NCI-H2029 (cell line): ENCODE results near the gene SERPINA4.

Source experiments
- DNase-seq: peaks from one replicate; lab custom pipeline; 2025; lab: John Stamatoyannopoulos, UW

Gene SERPINA4

DNA sequence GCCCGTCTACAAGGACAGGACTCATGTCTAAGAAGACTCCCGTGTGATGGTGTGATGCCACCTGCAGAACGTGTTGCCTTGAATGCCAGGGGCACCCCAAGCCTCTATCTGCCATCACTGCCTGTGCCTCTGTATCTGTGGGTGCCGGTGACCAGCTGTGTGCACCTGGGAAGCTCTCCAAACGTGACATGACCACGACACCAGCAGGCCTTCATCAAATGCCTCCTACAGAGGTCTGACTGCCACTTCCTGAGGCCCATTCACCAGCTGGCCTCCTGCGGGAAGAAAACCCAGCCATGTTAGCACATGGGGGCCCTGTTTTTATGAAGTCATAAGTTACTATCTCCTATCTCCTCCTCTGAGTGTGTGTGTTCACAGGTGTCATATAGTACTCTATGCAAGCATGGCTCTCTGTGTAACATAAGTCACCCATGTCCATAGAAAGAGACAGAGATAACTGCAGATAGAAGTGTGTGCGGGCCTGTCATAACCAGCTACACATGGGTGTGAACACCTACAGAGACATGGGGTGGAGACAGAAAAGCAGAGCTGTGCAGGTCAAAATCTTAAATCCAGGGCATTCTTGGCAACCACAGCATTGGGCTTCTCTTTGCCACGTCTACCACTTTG is 18.3 kb upstream of the SERPINA4 start:
- DNase-seq, result no peak

DNA sequence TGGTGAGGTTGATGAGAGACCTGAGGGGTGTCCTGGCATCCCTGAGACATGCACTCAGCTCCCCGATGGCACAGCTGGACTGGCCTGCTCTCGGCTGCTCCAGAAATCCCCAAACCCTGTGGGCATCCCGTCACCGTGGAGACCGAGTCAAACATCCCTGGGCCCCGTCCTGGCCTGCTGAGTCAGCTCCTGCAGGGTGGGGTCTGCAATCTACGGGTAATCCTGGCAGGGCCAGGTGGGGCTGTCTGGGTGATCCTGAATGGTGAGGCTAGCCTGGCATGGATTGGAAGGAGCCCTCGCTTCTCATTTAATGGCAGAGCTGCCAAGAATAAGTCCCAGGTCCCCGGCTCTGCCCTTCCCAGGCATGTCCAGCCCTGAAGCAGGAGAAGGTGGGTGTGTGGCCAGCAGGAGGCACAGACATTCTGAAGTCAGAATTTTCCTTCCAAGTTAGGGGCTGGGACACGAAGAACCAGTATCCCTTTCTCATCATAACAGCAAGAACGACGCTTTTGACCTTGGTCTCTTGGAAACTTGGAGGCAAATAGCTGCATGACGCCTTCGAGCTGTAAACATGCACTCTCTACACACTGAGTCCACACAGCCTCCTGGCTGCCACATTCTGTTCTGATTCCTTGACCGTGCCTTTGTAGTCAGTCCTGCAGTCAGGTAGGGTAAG is 17.7 kb upstream of the SERPINA4 start:
- DNase-seq, result no peak

DNA sequence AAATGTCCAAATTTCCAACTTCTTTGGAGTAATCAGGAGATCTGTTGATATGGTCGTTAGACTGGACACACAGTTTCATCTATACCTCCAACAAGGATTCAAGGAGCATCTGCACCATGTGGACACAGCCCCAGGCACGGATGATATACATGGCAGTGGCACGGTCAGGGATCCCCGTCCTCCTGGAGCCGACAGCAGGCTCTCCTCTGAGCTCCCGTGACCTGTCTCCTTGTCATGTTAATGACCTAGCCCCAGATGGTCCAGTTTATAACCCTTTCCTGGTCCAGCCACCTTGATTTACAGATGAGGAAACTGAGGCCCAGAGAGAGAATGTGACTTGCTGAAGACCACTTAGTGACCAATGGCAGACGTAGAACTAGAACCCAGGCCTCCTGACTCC is 16.5 kb upstream of the SERPINA4 start:
- DNase-seq, result no peak

DNA sequence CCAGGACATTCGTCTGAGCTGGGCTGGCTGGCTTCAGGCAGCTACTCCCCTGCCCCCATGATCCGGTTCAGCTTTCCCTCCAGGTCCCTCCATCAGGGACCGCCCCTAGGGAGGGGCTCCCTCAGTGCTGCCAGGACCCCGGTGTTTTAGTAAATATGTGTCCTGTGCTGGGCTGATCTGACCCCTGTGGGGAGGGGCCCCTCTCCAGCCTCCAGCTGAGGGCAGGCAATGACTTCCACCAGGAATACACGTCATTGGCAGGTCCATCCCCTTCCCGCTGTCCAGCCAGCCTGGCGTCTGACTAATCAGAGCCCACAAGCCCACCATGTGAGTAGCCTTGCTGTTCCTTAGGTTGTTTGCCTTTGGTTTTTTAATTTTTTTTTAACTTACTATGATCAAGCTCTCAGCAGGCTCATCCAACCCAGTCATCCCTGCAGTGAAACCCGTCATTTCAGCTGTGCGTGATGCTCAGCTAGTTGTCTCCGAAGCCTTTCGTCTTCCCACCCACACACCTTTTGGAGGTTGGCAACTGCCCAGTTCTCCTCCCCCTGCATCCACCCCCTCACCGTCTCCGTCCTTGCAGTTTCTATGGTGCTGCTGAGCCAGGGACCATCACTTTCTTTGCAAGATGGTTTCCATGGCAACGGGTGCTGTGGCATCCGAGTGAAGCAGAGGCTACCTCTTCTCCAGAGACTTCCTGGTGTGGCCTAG is 16.0 kb upstream of the SERPINA4 start:
- DNase-seq, result no peak

DNA sequence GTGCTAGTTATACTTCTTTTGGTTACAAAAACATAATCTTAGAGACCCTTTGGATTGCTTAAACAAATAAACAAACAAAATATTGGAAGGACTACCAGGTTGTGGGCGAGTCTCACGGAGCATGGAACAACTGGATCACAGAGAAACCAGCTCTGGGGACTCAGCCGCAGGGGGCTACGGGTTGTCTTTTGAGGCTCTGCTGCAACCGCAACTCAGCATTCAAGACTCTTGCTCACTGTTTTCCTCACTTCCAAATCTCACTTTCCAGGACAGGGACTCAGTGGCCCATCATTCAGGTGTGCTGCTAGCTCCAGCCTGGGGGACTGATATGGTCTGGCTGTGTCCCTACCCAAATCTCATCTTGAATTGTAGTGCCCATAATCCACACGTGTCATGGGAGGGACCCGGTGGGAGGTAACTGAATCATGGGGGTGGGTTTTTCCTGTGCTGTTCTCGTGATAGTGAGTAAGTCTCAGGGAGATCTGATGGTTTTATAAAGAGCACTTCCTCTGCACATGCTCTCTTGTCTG is 14.0 kb upstream of the SERPINA4 start:
- DNase-seq, result no peak

DNA sequence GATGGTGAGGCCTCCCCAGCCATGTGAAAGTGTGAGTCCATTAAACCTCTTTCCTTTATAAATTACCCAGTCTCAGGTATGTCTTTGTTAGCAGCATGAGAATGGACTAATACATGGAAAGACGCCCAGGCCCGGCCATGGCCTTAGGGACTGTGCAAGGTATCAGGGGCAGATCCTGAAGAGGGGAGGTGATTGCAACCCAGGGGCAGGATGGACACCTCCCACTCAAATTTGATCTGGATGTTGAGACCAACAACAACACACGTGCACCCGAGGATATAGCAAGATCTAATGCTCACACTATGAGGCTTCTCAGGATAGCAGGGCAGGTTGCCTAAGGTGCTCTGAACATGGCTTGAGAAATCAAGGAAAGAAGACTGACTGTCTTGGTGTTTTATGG is 13.5 kb upstream of the SERPINA4 start:
- DNase-seq, result no peak

DNA sequence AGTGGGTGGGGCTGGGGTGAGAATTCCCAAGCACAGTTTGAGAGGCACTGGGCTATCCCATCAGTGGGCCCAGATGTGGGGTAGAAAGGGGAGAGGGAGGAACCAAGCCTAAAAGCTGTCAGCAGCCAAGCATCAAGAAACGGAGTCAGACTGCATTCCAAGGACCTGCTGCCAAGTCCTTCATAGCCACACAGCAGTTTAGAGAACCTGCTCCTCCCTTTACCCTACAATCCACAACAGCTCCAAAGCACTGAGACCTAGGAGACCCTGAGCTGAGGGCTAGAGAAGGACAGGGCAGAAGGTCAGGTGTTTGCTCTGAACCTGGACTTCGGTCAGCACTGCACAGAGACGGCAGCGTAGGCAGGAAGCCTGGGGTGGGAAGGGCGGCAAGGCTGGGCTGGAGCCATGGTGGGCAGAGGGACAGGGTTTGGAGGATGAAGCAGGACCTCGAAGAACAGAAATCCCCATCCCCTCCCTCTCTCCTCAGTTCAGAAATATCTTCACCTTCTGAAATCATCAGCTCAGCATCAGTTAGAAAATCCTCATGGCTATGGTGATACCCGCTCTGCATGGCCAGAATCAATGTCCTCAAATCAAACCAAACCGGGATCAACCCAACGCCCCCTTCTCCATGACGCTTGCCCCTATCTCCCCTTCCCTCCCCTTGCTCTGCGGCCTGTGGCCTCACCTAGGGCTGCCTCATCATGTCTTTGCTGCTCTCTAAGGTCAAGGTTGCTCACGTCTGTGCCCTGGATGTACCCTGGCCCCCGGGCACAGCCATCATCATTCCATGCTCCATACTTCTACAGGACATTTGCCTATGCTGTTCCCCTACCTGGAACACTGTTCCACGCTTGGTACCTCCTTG is 12.9 kb upstream of the SERPINA4 start:
- DNase-seq, result no peak

DNA sequence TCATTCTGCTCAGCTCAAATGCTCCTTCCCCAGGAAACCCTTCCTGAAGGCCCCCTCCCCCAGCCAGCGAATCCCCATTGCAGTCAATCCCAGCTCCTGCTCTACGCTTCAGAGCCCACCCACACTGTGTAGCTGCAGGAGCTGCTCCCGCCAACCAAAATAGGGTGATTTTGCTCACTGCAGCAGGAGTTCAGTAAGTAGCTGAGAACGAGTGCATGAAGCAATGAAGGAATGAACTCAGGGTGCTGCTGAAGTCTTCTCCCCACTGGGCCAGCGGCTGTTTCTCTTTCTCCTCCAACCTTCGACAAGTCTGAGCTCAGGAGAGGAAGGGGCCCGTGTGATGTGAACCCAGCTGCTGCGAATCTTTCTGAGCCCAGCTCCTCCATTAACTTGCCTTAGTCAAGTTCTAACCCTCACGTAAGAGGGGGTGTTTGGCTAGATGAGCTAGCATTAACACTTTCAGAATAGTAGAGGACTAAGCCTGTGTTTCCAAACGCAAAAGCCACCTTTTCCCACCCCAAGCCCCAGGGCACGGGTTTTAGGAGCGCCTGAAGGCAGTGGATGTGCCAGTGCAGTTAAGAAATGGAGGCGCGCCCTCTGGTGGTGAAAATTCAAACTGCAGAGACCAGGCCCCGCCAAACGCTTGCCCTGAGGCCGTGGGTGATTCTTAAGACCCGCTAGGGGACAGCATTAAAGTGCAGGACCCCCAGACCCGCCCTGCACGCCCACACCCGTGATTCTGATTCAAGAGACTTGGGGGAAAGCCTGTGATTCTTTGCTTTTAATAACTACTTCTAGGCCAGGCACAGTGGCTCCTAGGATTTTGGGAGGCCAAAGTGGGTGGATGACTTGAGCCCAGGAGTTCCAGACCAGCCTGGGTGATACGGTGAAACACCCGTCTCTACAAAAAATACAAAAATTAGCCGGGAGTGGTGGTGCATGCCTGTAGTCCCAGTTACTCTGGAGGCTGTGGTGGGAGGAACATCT is 11.9 kb upstream of the SERPINA4 start:
- DNase-seq, result no peak

DNA sequence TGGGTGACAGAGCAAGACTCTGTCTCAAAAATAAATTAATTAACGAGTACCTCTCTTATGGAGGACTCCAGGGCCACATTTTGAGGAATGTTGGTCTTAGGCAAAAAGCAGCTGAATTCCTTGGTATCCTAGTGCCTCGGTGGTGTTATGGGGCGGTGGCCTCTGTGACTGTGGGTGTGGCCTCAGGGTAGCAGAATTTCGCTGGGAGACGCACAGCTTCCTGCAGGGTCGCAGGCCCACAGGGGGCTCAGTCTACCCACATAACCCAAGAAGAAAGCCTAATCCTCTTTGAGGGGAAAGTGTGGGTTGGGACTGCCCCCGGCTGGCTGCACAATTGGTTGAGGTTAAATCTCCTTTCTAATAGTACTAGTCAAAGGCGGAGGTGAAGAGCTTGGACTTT is 11.2 kb upstream of the SERPINA4 start:
- DNase-seq, result no peak

DNA sequence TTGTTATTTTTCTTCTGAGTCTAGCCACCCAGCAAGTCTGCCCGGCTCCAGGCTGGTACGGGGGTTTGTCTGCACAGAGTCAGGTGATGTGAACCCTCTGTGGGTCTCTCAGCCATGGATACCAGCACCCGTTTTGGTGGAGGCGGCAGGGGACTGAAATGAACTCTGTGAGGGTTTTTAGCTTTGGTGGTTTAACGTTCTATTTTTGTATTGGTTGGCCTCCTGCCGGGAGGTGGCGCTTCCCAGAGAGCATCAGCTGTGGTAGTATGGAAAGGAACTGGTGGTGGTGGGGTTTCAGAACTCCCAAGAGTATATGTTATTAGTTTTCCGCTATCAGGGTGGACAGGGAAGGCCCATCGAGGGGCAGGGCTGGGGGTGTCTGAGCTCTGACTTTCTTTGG is 5.3 kb upstream of the SERPINA4 start:
- no peak for DNase-seq

DNA sequence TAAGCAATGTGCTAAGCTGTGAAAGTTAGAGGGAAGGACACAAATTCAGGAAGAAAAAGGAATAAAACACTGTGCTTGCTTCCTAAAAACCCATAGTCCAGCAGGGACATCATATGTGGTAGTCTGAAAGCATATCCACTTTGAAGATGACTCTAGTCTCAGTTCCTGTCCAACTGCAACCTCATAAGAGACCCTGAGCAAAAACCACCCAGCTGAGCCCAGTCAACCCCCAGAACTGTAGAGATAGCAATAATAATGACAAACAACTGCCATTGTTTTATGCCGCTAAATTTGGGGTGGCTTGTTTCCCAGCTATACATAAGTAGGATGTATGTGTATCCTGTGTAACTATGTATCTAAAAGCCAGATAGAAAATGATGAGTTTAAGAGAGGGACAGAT is 3.9 kb upstream of the SERPINA4 start:
- no peak for DNase-seq

DNA sequence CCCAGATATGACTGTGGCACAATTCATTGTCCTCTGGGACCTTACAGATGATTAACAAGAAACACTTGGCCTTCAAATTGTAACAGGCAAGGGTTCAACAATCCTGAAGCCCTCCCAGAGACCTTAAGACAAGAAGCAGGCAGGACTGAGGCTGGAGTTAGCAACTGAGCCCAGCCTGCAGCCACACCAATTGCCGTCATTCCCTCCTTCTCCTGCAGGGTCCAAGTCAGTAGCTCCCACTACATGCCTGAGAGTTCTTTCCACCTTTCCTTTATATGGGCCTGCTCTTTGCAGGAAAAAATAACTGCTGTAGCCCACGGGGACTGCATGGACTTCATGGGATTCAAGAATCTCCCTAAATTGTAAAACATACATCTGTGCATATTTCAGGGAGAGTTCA is 2.4 kb upstream of the SERPINA4 start:
- DNase-seq, result no peak

DNA sequence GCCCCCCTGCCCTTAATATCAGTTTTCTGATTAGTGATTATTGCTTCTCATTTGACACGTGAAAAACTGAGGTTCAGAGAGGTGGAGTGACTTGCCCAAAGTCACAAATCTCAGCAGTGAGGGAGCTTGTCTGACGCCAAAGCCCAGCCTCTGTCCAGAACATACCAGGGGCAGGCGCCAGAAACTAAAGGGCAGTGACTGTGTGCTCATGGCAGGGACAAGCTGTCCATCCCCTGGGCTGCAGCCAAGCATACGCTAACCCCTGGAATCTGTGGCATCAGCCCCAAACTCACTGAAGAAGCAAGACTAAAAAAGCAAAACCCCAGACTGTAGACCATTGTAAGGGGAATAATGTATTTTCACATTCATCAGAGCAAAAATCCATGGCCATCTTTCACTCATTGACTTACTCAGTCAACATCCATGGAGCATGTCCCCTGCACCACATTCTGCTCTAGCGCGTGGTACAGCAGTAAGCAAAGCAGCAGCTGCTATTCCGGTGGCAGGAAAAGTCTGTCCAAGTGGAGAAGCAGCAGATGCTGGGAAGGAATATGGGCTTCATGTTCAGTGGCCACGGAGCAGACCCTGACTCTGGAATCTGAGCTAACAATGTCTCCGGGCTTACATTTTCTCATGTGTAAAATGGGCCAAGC is 1.5 kb upstream of the SERPINA4 start:
- no peak for DNase-seq

DNA sequence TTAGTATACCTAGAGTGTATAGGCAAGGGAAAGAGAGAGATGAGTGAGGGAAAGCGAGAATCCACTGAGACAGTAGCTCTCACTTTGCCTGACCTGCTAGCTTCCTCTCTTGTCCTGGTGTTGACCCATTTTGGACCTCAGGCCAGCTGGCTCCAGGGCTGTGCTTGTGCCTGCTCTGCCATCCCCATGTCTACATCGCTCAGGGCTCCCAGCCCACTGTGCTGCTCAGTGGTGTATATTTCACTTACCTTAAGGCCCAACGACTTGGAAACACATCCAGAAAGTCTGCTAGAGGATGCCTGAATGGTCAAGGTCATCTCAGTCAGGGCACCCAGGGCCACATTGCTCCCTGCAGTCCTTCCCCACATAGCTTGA is 964 bp upstream of the SERPINA4 start:
- DNase-seq, result no peak

DNA sequence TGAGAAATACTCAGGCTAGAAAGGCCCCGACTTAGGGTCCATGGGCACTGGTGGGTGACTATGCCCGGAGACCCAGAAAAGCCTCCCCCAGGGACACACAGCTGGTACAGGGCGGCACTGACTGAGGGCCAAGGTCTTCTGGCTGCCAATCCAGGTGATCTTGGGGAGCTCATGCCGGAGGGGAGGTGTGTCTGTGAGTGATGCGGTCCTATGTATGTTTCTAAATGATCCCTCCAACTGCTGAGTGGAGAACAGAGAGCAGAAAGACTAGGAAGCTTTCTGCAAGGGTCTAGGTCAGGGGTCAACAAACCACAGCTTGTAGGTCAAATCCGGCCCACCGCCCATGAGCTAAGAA is 391 bp downstream of the SERPINA4 start:
- no peak for DNase-seq

DNA sequence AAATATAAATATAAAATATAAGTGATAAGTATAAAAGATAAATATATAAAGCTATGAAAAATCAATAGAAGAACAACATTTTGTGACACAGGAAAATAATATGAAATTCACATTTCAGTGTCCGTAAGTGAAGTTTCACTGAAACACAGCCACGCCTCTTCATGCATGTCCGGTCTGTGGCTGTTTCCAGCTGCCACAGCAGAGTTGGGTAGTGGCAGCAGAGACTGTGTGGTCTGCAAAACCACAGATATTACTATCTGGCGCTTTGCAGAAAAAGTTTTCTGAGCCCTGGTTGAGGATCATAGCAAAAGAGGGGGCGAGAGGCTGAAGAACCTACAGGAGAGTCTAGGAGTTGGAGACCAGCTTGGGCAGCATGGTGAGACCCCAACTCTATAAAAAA is 780 bp downstream of the SERPINA4 start:
- DNase-seq, result no peak

DNA sequence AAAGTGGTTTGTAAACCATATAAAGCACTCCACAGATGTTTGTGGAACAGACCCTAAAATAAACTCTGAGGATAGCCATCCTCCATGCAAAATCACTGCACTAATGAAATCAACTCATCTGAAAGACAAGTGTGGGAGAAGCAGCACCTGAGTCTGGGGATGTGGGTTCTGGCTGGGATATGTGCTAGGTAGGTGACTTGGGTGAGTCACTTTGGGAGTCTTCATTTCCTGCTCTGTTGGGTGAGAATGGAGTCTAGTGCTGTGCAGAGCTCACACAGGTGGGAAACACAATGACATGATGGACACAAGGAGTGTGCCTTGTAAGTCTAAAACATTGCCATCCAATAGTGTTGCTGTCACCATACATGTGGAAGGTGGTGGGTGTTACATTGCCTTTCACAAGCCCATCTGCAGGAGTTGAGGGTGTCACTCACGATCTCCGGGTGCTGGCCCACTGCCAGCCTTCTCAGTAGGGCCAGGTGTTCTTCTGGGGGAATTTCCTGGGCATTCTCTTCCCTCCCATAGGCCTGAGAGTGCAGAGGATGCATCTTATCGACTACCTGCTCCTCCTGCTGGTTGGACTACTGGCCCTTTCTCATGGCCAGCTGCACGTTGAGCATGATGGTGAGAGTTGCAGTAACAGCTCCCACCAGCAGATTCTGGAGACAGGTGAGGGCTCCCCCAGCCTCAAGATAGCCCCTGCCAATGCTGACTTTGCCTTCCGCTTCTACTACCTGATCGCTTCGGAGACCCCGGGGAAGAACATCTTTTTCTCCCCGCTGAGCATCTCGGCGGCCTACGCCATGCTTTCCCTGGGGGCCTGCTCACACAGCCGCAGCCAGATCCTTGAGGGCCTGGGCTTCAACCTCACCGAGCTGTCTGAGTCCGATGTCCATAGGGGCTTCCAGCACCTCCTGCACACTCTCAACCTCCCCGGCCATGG is 2.0 kb downstream of the SERPINA4 start:
- DNase-seq, result no peak

DNA sequence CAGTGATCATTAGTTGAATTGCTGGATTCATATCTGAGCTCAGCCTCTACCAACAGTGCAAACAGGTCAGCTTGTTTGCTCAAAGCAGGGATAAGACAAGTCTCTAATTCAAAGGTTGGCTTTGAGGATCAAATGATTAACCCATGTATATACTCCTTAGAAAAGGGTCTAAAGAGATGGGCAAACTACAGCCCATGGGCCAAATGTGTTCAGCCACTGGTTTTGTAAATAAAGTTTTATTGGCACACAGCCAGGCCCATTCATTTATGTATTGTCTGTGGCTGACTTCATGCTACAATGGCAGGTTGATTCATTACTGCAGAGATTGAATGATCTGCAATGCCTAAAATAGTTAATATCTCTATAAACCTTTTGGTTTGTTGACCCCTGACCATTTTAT is 3.1 kb downstream of the SERPINA4 start:
- no peak for DNase-seq

DNA sequence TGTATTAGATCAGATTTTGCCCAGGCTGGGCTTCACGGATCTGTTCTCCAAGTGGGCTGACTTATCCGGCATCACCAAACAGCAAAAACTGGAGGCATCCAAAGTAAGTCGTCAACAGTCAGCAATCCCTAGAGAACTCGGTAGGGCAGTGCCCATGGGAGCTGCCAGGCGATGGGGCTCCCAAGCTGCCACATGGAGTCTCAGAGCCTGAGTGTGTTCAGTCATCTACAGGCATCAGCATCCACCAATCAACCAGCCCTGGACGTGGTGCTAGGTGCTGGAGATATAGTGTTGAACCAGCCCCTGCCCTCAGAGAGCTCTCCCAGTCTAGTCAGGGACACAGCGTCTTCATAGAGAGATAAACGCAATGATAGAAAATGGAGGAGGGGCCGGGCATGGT is 6.9 kb downstream of the SERPINA4 start:
- DNase-seq, result no peak
